Muscle layer of colon (tissue), 2 donors: ENCODE results near the gene GRIN3B.

ENCODE experiments used
- H3K27ac ChIP-seq: one replicate; pipeline ENCODE4 v1.7.0; 2013; ENCODE audit warnings: low read depth, mild to moderate bottlenecking, low read length, moderate library complexity
- H3K27me3 ChIP-seq, 2 donors: one replicate each; pipeline ENCODE4 v1.7.0; 2013; ENCODE audit warnings: low read length in 2 of 2, mild to moderate bottlenecking in 2 of 2; ENCODE audit not compliant: insufficient read depth in 2 of 2, control insufficient read depth in 1 of 2
- H3K36me3 ChIP-seq: one replicate; pipeline ENCODE4 v1.7.0; 2013; ENCODE audit warnings: mild to moderate bottlenecking, low read length; ENCODE audit not compliant: insufficient read depth
- H3K4me1 ChIP-seq: one replicate; pipeline ENCODE4 v1.7.0; 2013; ENCODE audit warnings: mild to moderate bottlenecking, low read length; ENCODE audit not compliant: insufficient read depth
- H3K4me3 ChIP-seq, 2 donors: one replicate each; pipeline ENCODE4 v1.7.0; 2013; ENCODE audit warnings: low read length in 2 of 2, low read depth in 1 of 2, mild to moderate bottlenecking in 1 of 2, moderate library complexity in 1 of 2
- H3K9ac ChIP-seq: one replicate; pipeline ENCODE4 v1.7.0; 2013; ENCODE audit warnings: low read length
- H3K9me3 ChIP-seq: one replicate; pipeline ENCODE4 v1.7.0; 2013; ENCODE audit warnings: mild to moderate bottlenecking, low read length
- donor health status: abdominal sarcoma.
- donor health status: Adenocarcinoma of cecum.

Gene GRIN3B

DNA sequence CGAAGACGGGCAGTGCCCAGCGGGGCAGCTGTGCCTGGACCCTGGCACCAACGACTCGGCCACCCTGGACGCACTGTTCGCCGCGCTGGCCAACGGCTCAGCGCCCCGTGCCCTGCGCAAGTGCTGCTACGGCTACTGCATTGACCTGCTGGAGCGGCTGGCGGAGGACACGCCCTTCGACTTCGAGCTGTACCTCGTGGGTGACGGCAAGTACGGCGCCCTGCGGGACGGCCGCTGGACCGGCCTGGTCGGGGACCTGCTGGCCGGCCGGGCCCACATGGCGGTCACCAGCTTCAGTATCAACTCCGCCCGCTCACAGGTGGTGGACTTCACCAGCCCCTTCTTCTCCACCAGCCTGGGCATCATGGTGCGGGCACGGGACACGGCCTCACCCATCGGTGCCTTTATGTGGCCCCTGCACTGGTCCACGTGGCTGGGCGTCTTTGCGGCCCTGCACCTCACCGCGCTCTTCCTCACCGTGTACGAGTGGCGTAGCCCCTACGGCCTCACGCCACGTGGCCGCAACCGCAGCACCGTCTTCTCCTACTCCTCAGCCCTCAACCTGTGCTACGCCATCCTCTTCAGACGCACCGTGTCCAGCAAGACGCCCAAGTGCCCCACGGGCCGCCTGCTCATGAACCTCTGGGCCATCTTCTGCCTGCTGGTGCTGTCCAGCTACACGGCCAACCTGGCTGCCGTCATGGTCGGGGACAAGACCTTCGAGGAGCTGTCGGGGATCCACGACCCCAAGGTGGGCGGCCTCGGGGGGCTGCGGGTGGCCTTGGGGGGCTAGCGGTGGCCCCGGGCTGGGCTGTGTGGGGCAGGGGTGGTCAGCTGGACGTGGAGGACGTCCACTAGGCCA, 4.8 kb downstream of the GRIN3B start:
- no peaks in the 10 kb centered on the region for H3K9me3 ChIP-seq
- H3K4me3 ChIP-seq = no peak overlapping the region
- peaks cover 4% of the 10 kb centered on the region for H3K36me3 ChIP-seq
- H3K9ac ChIP-seq = no peak overlapping the region
- peaks cover 8 to 29% of the 10 kb centered on the region in 2 donors for H3K27me3 ChIP-seq
- H3K4me1 ChIP-seq = peaks cover 5% of the 10 kb centered on the region
- H3K27ac ChIP-seq = no peak overlapping the region

GRCh38 chr19:1006711-1007398, 6.6 kb downstream of the GRIN3B start:
- peaks cover 7% of the 10 kb centered on the region for H3K36me3 ChIP-seq
- H3K9ac ChIP-seq = no peak overlapping the region
- no peaks in the 10 kb centered on the region for H3K9me3 ChIP-seq
- no peak overlapping the region for H3K27ac ChIP-seq
- no peak overlapping the region for H3K4me3 ChIP-seq
- H3K27me3 ChIP-seq = peaks cover 0 to 14% of the 10 kb centered on the region in 2 donors
- no peaks in the 10 kb centered on the region for H3K4me1 ChIP-seq

DNA sequence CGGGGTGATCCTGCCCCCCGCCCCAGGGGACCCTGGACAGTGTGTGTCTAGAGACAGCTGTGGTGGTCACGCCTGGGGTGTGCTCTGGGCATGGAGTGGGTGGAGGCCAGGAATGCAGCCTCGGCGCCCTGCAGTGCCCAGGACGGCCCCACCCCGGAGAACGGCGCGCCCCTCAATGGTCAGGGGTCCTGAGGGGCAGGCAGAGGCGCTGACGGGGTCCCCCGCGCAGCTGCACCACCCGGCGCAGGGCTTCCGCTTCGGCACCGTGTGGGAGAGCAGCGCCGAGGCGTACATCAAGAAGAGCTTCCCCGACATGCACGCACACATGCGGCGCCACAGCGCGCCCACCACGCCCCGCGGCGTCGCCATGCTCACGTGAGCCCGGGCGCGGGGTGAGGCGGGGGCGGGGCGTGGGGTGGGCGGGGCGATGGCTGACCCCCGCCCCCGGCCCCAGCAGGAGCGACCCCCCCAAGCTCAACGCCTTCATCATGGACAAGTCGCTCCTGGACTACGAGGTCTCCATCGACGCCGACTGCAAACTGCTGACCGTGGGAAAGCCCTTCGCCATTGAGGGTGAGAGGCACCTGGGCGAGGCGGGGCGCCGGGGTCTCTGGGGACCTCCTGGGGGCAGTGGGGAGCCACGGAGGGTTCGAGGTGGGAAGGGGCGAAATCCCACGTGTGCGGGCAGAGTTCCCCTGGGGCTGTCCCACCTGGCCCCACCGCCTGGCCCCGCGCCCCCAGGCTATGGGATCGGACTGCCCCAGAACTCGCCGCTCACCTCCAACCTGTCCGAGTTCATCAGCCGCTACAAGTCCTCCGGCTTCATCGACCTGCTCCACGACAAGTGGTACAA, 7.4 kb downstream of the GRIN3B start:
- peaks cover 7% of the 10 kb centered on the region for H3K36me3 ChIP-seq
- no peak overlapping the region for H3K4me3 ChIP-seq
- no peak overlapping the region for H3K27ac ChIP-seq
- no peak overlapping the region for H3K9ac ChIP-seq
- no peaks in the 10 kb centered on the region for H3K9me3 ChIP-seq
- H3K27me3 ChIP-seq = peaks cover 0 to 9% of the 10 kb centered on the region in 2 donors
- H3K4me1 ChIP-seq = no peaks in the 10 kb centered on the region

DNA sequence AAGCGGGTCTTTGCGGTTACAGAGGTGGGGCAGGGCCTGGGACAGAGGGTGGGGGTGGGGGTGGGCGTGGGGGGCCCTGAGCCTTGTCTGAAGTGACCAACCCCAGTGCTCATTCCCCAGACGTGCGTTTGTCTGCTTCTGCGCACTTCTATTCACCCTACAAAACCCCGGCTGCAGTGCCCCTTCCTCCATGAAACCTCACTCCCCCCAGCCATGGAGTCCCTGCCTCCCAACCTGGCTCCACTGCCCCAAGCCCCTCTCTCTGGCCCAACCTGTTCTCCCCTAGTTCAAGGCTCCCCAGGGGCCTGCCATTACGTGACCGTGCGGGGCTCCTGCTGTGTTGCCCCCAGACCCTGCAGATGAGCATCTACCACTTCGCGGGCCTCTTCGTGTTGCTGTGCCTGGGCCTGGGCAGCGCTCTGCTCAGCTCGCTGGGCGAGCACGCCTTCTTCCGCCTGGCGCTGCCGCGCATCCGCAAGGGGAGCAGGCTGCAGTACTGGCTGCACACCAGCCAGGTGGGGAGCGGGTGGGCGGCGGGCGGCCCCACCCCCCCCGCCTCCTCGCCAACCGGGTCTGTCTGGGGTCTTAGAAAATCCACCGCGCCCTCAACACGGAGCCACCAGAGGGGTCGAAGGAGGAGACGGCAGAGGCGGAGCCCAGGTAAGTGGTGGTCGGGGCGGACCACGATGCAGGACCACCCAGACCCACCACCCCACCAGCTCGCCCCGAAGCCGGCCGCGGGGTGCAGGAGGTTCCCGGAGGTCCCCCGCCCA, 8.2 kb downstream of the GRIN3B start:
- Histone ChIP-seq H3K36me3 (peaks cover 14% of the 10 kb centered on the region), H3K27ac (no peak overlapping the region), H3K4me1 (no peaks in the 10 kb centered on the region), H3K9me3 (no peaks in the 10 kb centered on the region), H3K27me3 (peaks cover 0 to 2% of the 10 kb centered on the region in 2 donors), H3K4me3 (no peak overlapping the region), H3K9ac (no peak overlapping the region)

DNA sequence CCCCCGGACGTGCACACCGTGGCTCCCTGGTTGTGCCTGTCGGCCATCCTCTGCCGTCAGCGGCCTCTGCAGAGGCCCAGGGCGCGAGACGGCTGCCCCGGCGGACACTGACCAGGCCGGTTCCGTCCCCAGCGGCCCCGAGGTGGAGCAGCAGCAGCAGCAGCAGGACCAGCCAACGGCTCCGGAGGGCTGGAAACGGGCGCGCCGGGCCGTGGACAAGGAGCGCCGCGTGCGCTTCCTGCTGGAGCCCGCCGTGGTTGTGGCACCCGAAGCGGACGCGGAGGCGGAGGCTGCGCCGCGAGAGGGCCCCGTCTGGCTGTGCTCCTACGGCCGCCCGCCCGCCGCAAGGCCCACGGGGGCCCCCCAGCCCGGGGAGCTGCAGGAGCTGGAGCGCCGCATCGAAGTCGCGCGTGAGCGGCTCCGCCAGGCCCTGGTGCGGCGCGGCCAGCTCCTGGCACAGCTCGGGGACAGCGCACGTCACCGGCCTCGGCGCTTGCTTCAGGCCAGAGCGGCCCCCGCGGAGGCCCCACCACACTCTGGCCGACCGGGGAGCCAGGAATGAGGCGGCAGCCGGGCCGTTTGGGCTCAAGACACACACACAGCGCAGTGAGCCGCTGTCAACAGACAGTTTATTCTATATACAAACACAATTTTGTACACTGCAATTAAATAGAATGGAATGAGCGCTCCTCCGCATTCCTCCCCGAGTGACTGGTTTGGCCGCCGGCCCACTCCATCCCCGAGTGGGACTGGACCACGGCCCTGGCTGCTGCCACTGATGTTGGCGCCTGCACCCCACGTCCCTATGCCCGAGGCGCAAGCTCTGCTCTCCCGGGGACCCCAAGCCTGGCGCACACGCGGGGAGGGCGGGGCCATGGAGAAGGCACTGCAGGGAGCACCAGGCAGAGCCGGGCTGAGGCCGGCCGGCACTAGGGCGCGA, 9.1 kb downstream of the GRIN3B start:
- Histone ChIP-seq H3K4me3 (no peak overlapping the region), H3K4me1 (no peaks in the 10 kb centered on the region), H3K9ac (no peak overlapping the region), H3K9me3 (no peaks in the 10 kb centered on the region), H3K27me3 (no peaks in the 10 kb centered on the region), H3K27ac (no peak overlapping the region), H3K36me3 (peaks cover 18% of the 10 kb centered on the region)

DNA sequence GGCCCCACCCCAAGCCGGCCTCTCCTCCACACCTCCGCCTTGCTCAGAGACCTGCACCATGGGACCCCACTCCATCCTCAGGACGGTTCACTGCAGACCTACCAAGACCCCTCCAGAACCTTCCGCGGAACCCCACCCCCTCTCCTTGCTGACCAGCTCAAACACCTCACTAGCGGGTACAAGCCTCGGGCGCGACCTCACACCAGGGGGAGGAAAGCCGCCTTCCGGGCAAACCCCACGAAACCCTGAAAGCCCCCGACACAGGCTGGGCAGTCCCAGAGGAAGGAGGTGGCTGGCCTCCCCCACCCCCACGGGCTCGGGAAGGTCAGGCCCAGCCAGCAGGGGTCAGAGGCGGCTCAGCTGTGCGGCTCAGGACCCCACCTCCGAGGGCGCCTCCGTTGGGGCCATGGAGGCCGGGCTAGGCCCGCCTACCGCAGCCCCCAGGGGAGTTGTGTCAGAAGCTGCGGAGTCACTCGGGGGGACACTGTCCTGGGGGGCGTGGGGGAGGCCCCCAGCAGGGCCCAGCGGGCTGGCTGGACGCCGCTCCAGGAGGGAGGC, 9.8 kb downstream of the GRIN3B start:
- no peak overlapping the region for H3K9ac ChIP-seq
- H3K4me3 ChIP-seq = no peak overlapping the region
- H3K9me3 ChIP-seq = no peaks in the 10 kb centered on the region
- H3K36me3 ChIP-seq = peaks cover 18% of the 10 kb centered on the region
- H3K4me1 ChIP-seq = no peaks in the 10 kb centered on the region
- no peak overlapping the region for H3K27ac ChIP-seq
- H3K27me3 ChIP-seq = no peaks in the 10 kb centered on the region

DNA sequence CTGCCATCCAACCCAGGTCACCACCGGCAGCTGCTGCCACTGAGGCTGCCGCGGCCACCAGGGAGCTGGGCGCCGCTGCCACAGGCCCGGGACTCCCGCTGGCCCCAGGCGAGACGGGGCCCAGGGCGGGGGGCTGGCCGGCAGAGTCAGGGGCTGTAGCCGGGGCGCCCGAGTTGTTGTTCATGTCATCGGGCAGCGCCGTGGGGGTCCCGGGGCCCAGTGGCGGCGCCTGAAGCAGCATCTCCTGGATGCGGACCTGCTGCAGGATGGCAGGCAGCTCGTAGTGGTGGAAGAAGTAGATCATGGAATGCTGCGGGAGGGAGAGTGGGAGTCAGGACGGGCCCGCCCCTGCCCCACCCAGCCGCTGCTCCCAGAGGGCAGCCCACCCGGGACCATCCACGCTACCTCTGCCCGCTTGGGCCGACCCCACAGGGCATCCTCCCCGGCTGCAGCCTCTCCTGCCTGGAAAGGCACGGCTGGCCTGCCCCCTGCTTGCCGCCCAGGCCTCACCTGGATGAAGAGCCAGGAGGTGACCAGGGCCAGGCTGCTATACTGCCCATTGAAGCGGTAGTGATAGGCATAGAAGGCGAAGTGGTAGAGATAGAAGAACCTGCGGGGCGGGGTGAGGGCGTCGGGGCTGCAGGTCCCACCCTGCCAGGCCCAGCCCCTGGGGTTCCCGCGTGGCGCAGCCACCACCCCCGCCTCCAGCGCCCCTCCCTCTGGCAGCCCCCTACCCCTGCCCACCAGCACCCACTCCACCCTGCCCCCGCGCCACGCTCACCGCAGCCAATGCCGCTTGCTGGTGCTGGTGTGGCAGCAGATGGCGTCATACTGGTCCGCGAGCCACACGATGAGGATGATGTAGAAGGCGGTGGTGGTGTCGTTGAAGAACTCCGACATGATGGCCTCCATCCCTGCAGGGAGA, 10.6 kb downstream of the GRIN3B start:
- Histone ChIP-seq H3K4me3 (no peak overlapping the region), H3K9me3 (no peaks in the 10 kb centered on the region), H3K27ac (no peak overlapping the region), H3K36me3 (peaks cover 18% of the 10 kb centered on the region), H3K9ac (no peak overlapping the region), H3K27me3 (no peaks in the 10 kb centered on the region), H3K4me1 (no peaks in the 10 kb centered on the region)

GRCh38 chr19:1011831-1012333, 11.7 kb downstream of the GRIN3B start:
- no peaks in the 10 kb centered on the region for H3K27me3 ChIP-seq
- no peak overlapping the region for H3K9ac ChIP-seq
- peaks cover 9% of the 10 kb centered on the region for H3K4me1 ChIP-seq
- no peak overlapping the region for H3K27ac ChIP-seq
- H3K9me3 ChIP-seq = no peaks in the 10 kb centered on the region
- H3K4me3 ChIP-seq = no peak overlapping the region
- H3K36me3 ChIP-seq = peaks cover 18% of the 10 kb centered on the region

- Histone ChIP-seq H3K4me3 (no peak overlapping the region), H3K27me3 (no peaks in the 10 kb centered on the region), H3K27ac (no peak overlapping the region), H3K36me3 (peaks cover 18% of the 10 kb centered on the region), H3K4me1 (peaks cover 13% of the 10 kb centered on the region), H3K9me3 (no peaks in the 10 kb centered on the region), H3K9ac (no peak overlapping the region)
Observed at GRCh38 chr19:1012334-1012733, 12.1 kb downstream of the GRIN3B start.
